ENCODE measurements around the gene CNTN4. TPM values are rescaled to one million over a fixed set of nuclear protein-coding genes. Genes with fewer than 3 reads are reported as not detected.
"Not testable (repeated sequence)": the region's sequence is repeated elsewhere in the genome, so short reads cannot be mapped to it uniquely, and the experiment has no call there.

The CNTN4 gene
- total RNA-seq, 1 experiment from 2014 or later, result not detected

GRCh38 chr3:2526926-2527325 lies 428.3 kb downstream of the CNTN4 start (continued):
- TF ChIP-seq ESRRA (CRISPR knock-in tag; IDR thresholded peaks at IDR 0.05; ENCODE audit: borderline replicate concordance), result no peak

GRCh38 chr3:2527328-2527727 lies 428.7 kb downstream of the CNTN4 start:
- H3K36me3 Mint-ChIP-seq, result peaks cover 65% of the 10 kb centered on the region
- CTCF ChIA-PET; H3K4me3 Mint-ChIP-seq; H3K27ac Mint-ChIP-seq; H3K4me1 Mint-ChIP-seq; H3K27me3 Mint-ChIP-seq (ENCODE audit: low read depth); POLR2A ChIA-PET; ATAC-seq; DNase-seq (ENCODE audit: low spot score): not testable (repeated sequence)
- peaks cover 88% of the 10 kb centered on the region for H3K9me3 Mint-ChIP-seq

- CTCF ChIA-PET; DNase-seq (ENCODE audit: low spot score); H3K27ac Mint-ChIP-seq; H3K4me3 Mint-ChIP-seq; H3K4me1 Mint-ChIP-seq; POLR2A ChIA-PET; ATAC-seq: not testable (repeated sequence)
- H3K36me3 Mint-ChIP-seq, result peaks cover 66% of the 10 kb centered on the region
- peaks cover 10% of the 10 kb centered on the region for H3K27me3 Mint-ChIP-seq (ENCODE audit: low read depth)
- peaks cover 74% of the 10 kb centered on the region for H3K9me3 Mint-ChIP-seq
These were observed 436.1 kb downstream of the CNTN4 start for GRCh38 chr3:2534767-2535166.

- H3K9me3 Mint-ChIP-seq, result peaks cover 77% of the 10 kb centered on the region
- ChIA-PET CTCF (no interaction called here), POLR2A (no interaction called here)
- DNase-seq (ENCODE audit: low spot score) (no peak), ATAC-seq (no peak)
- TF ChIP-seq NFYB (CRISPR knock-in tag; conservative IDR thresholded peaks at IDR 0.05; ENCODE audit: low read depth), result no peak
- TF ChIP-seq ZNF396 (CRISPR knock-in tag; IDR thresholded peaks at IDR 0.05; ENCODE audit: borderline replicate concordance), result no peak
- no peak for TF ChIP-seq AR (CRISPR knock-in tag; IDR thresholded peaks at IDR 0.05)
- TF ChIP-seq TCF7 (CRISPR knock-in tag; IDR thresholded peaks at IDR 0.05; ENCODE audit: low read depth), result no peak
- no peak for TF ChIP-seq PRRX2 (CRISPR knock-in tag; IDR thresholded peaks at IDR 0.05)
- TF ChIP-seq HMGXB4 (CRISPR knock-in tag; IDR thresholded peaks at IDR 0.05), result no peak
- no peak for TF ChIP-seq FOXP4 (CRISPR knock-in tag; IDR thresholded peaks at IDR 0.05)
- TF ChIP-seq SMAD4 (CRISPR knock-in tag; IDR thresholded peaks at IDR 0.05), result no peak
- TF ChIP-seq JUN (CRISPR knock-in tag; IDR thresholded peaks at IDR 0.05), result no peak
- no peaks in the 10 kb centered on the region for H3K4me1 Mint-ChIP-seq
- no peak overlapping the region for H3K27ac Mint-ChIP-seq
- H3K27me3 Mint-ChIP-seq (ENCODE audit: low read depth), result peaks cover 10% of the 10 kb centered on the region
- H3K4me3 Mint-ChIP-seq, result no peak overlapping the region
- peaks cover 68% of the 10 kb centered on the region for H3K36me3 Mint-ChIP-seq
These were observed 436.5 kb downstream of the CNTN4 start for GRCh38 chr3:2535206-2535605.

- Mint-ChIP-seq H3K36me3 (peaks cover 68% of the 10 kb centered on the region), H3K4me1 (no peaks in the 10 kb centered on the region), H3K9me3 (peaks cover 76% of the 10 kb centered on the region), H3K27ac (no peak overlapping the region), H3K27me3 (ENCODE audit: low read depth) (peaks cover 6% of the 10 kb centered on the region), H3K4me3 (no peak overlapping the region)
- POLR2A ChIA-PET, result no interaction called here
- CTCF ChIA-PET, result no interaction called here
- TF ChIP-seq NR2C2 (CRISPR knock-in tag; IDR thresholded peaks at IDR 0.05), result no peak
- TF ChIP-seq MYBL2 (CRISPR knock-in tag; IDR thresholded peaks at IDR 0.05), result no peak
- no peak for TF ChIP-seq ZNF138 (CRISPR knock-in tag; conservative IDR thresholded peaks at IDR 0.05)
- no peak for TF ChIP-seq NR1H2 (CRISPR knock-in tag; IDR thresholded peaks at IDR 0.05)
- TF ChIP-seq ZBTB21 (CRISPR knock-in tag; IDR thresholded peaks at IDR 0.05; ENCODE audit: borderline replicate concordance), result no peak
- no peak for TF ChIP-seq CREM (CRISPR knock-in tag; IDR thresholded peaks at IDR 0.05)
- no peak for TF ChIP-seq FOXK1 (CRISPR knock-in tag; IDR thresholded peaks at IDR 0.05)
- ATAC-seq (no peak), DNase-seq (ENCODE audit: low spot score) (no peak)
These were observed 437.9 kb downstream of the CNTN4 start for GRCh38 chr3:2536575-2536974.
